GM18520 (cell line): ENCODE results near the gene DTX1.

Source experiments
- ATAC-seq: cut with Tn5 transposase; IDR thresholded peaks from one replicate; pipeline ENCODE4 v1.9.1; 2021; ENCODE audit not compliant: unreplicated experiment

The DTX1 gene

GRCh38 chr12:113056631-113057488 lies at the start of gene DTX1:
Gene DTX1 (plus strand): TSS chr12:113056730. CDS start chr12:113058193, 1,463 bp downstream.
- ATAC-seq = no peak

GRCh38 chr12:113007166-113007565 lies 49.4 kb upstream of the DTX1 start:
- ATAC-seq = no peak

- no peak for ATAC-seq
Observed at GRCh38 chr12:113010701-113011100, 45.8 kb upstream of the DTX1 start.

DNA sequence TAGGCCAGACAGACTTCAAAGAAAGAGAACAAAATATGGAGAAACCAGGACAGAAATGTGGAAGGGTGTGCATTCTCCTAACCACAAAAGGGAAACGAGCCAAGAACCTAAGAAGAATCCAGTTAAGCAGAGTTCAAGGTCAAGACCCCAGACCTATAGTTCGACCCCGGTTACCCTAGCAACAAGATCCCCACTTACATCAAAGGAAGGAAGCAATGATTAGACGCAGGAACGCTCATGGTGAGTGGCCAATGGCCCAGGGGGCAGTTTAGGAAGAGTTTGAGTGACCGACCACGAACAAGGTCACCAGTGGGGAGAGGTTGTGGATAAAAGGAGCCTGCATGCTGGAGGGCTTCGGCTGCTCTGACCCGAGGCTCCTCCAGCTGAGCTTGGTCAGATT lies 42.0 kb upstream of the DTX1 start:
- ATAC-seq = no peak

GRCh38 chr12:113016796-113017195 lies 39.7 kb upstream of the DTX1 start:
- no peak for ATAC-seq

DNA sequence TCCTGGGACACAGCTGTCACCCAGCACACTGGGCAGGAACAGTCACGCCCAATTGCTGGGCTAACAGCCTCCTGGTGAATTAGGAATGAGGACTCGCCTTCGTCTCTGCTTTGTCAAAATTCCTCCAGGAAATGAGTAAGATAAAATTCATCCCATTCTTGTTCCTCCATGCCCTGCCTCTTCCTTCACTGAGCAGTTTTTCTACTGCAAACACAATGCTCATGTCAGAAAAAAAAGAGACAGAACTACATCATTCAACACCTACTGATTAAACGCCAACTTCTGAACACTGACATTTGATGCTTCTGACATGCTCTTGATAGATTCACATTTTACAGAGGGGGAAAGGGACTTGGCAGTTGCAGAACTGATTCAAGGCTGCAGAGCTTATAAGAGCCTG lies 37.5 kb upstream of the DTX1 start:
- no peak for ATAC-seq

- ATAC-seq = no peak
Observed at GRCh38 chr12:113021500-113021899, 35.0 kb upstream of the DTX1 start.

- no peak for ATAC-seq
Observed at GRCh38 chr12:113022563-113023297, 33.8 kb upstream of the DTX1 start.

- no peak for ATAC-seq
Observed at GRCh38 chr12:113027726-113028125, 28.8 kb upstream of the DTX1 start.

- ATAC-seq = no peak
Observed at GRCh38 chr12:113030875-113031525, 25.5 kb upstream of the DTX1 start.

GRCh38 chr12:113039911-113040445 lies 16.6 kb upstream of the DTX1 start:
- no peak for ATAC-seq

DNA sequence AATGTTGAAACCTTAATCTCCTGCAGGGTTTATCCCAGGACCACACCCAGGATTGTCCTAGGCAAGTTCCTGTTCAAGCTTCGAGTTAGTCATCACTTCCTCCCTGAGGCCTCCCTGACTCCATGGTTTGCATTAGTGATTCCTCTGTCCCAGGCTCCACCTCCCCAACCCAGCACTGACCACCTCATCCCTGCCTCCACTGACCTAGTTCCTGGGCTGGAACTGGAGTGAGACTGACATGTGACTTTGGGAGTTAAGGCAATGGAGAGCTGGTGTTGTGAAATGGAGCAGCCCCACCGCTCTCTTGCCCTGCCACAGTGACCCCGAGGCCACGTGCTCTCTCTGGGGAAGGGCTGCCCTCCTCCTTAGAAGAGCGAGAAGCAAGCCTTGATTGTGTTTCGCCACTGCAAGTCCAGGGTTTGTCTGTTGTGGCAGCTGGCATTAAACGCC lies 15.8 kb upstream of the DTX1 start:
- ATAC-seq = no peak

GRCh38 chr12:113041560-113041959 lies 15.0 kb upstream of the DTX1 start:
- no peak for ATAC-seq

DNA sequence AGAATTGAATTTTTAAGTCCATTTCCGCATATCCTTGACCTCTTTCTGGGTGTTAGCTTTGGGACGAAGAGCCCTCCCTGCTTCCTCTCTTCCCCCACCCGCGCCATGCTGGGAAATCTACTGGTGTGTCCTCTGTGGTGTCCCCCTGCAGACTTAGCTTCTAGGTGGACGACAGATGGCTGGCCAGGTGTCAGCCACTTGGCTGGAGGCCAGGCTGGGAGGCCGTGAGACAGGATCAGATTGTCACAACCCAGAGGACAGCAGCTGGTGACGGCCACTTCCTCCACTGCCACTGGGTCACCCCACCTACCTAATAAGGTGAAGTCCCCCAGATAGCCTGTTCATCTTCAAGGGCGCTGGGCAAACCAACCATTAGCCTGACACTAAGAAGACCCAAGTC lies 13.3 kb upstream of the DTX1 start:
- no peak for ATAC-seq

DNA sequence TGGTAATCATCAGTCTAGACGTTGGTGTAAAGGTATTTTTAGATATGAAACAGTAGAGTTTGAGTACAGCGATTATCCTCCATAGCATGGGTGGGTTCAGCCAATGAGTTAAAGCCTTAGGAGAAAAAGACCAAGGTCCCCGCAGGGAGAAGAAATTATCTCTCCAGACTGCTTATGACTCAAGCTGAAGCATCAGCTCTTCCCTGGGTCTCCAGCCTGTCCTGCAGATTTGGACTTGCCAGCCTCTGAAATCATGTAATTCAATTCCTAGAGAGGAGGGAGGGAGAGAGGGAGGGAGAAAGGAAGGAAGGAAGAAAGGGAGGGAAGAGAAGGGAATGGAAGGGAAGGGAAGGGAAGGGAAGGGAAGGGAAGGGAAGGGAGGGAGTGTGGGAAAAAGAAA lies 12.0 kb upstream of the DTX1 start:
- no peak for ATAC-seq

DNA sequence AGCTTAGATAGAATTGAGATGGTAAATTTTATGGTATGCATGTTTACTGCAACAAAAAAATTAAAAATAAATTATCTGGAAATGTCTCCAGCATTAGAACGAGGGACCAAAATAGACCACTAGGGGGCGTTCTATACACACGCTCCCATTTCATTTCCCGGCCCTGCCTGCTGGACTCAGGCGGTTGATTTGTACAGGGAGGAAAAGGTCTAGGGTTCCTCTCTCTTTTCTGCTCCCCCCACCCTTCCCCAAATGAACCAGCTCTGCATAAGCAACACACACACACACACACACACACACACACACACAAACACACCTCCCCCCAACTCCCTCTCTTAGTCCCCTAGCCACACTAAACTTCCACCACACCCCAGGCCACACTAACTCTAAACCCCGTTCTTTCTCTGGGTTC lies 7.8 kb upstream of the DTX1 start:
- ATAC-seq = no peak

DNA sequence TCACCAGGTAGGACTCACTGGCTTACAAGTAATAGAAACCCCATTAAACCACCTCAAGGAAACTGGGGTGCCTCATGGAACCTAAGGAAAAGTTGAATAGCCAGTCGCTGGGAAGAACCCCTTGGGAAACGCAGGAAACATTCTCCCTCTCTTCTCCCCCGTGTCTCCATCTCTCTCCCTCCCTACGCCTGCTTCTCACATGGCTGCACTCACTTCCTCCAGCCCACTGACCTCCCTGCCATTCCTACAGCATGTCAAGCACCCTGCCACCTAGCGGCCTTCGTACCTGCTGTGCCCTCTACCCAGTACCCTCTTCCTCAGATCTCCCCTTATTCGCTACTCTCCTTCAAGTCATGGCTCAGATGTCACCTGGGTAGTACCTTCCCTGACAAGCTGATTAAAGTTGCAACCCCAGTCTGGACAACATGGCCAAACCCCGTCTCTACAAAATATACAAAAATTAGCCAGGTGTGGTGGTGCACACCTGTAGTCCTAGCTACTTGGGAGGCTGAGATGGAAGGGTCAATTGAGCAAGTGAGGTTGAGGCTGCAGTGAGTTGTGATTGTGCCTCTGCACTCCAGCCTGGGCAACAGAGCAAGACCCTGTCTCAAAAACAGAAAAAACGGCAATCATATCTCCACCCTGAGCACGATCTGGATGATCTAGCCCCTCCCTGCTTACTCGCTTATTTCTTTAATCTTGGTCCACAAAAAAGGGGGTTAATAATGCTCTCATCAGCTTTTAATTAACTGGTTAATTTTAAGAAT lies 6.4 kb upstream of the DTX1 start:
- ATAC-seq = no peak

DNA sequence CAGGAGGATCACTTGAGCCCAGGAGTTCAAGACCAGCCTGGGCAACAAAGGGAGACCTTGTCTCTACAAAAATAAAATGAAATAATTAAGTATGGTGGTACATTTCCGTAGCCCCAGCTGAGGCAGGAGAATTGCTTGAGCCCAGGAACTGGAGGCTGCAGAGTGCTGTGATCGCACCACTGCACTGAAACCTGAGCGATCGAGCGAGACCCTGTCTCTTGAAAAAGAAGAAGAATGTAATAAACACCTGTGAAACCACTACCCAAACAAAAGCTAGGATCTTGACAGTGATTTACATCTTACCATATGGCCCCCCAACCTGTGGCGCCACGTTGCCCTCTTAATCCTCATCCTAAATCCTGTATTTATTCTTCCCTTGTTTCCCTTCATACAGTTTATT lies 5.7 kb upstream of the DTX1 start:
- ATAC-seq = no peak

GRCh38 chr12:113051759-113052158 lies 4.8 kb upstream of the DTX1 start:
- ATAC-seq = no peak

DNA sequence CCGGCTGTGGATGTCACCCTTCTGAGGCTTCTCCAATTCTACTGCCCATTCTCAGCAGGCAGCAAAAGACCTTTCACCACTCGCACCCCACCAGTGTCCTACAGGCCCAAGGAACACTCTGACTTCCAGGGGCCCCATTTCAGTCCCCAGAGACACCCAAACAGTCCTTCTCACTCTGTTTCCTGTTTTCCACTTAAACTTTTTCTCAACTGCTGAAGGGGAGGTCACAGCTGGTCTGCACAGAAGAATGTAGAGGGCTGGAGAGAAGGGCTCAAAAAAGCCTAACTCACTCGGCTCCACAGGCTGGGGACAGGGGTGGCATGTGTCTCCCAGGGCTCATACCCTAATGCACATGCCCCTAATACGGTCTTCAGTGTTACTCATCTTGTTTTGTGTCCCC lies 4.2 kb upstream of the DTX1 start:
- ATAC-seq = no peak
